Stimulated activated CD8-positive, alpha-beta memory T cell treated with anti-CD3 and anti-CD28 coated beads, Interleukin-12 subunit alpha, Interleukin-12 subunit beta, amount 100 ng/mL, for 4 hours (primary cell): ENCODE data around the gene MSX2.

Experiments used
- DNase-seq: peaks from one replicate; pipeline ENCODE4 v3.0.0-alpha.2; 2020; ENCODE audit warnings: low read depth

MSX2 gene

GRCh38 chr5:174718880-174719610 lies 5.3 kb upstream of the MSX2 start:
- DNase-seq, result no peak

- no peak for DNase-seq
Observed at GRCh38 chr5:174719793-174720611, 4.4 kb upstream of the MSX2 start.

- DNase-seq, result no peak
Observed at GRCh38 chr5:174720612-174721529, 3.5 kb upstream of the MSX2 start.

GRCh38 chr5:174721530-174722432 lies 2.6 kb upstream of the MSX2 start:
- no peak for DNase-seq

- no peak for DNase-seq
Observed at GRCh38 chr5:174722500-174722899, 1.9 kb upstream of the MSX2 start.

- DNase-seq, result no peak
Observed at GRCh38 chr5:174723315-174723978, 935 bp upstream of the MSX2 start.

- DNase-seq, result no peak
Observed at GRCh38 chr5:174723979-174724483, 351 bp upstream of the MSX2 start.

GRCh38 chr5:174725261-174725990 lies 1.0 kb downstream of the MSX2 start:
- DNase-seq, result no peak

- DNase-seq, result no peak
Observed at GRCh38 chr5:174725991-174726601, 1.7 kb downstream of the MSX2 start.

- DNase-seq, result no peak
Observed at GRCh38 chr5:174726916-174727793, 2.8 kb downstream of the MSX2 start.

- no peak for DNase-seq
Observed at GRCh38 chr5:174727794-174728680, 3.7 kb downstream of the MSX2 start.

GRCh38 chr5:174729075-174729680 lies 4.8 kb downstream of the MSX2 start:
- DNase-seq, result no peak

GRCh38 chr5:174731214-174732035 lies 7.0 kb downstream of the MSX2 start:
- no peak for DNase-seq

- DNase-seq, result no peak
Observed at GRCh38 chr5:174732036-174733020, 7.9 kb downstream of the MSX2 start.
